CD4-positive, CD25-positive, alpha-beta regulatory T cell (primary cell): ENCODE results near the gene PPP2R5E. TPM values are rescaled to one million over a fixed set of nuclear protein-coding genes. Genes with fewer than 3 reads are reported as not detected.

ENCODE experiments used
- ATAC-seq, 2 donors: fragments of 150-1000 bp; cut with Tn5 transposase; one replicate each; pipeline ENCODE4 v1.10.0; 2021; ENCODE audit warnings: low read depth in 2 of 2, moderate number of reproducible peaks in 2 of 2, moderate library complexity in 1 of 2
- DNase-seq, 3 donors: peaks; one replicate each; pipeline versions ENCODE4 v3.0.0 to v3.0.0-alpha.2; 2012 to 2022; ENCODE audit warnings: mixed read lengths in 1 of 3
- H3K27ac ChIP-seq: one replicate; pipeline ENCODE4 v1.7.0; 2013; ENCODE audit warnings: mild to moderate bottlenecking, low read length; ENCODE audit not compliant: insufficient read depth, poor library complexity, severe bottlenecking
- H3K27me3 ChIP-seq: one replicate; pipeline ENCODE4 v1.7.0; 2013; ENCODE audit warnings: low read length; ENCODE audit not compliant: control insufficient read depth, insufficient read depth
- H3K36me3 ChIP-seq: one replicate; pipeline ENCODE4 v1.7.0; 2013; ENCODE audit warnings: mild to moderate bottlenecking, low read length, moderate library complexity; ENCODE audit not compliant: control insufficient read depth, insufficient read depth
- H3K4me1 ChIP-seq: 2 replicates; pipeline ENCODE4 v1.7.0; 2013; ENCODE audit warnings: mild to moderate bottlenecking, low read length; ENCODE audit not compliant: insufficient read depth, control insufficient read depth, poor library complexity, severe bottlenecking
- H3K4me3 ChIP-seq: one replicate; pipeline ENCODE4 v1.7.0; 2013; ENCODE audit warnings: low read depth, mild to moderate bottlenecking, low read length, moderate library complexity
- H3K9me3 ChIP-seq, 2 experiments: 1 replicate in 1 of 2; 2 replicates in 1 of 2; pipeline ENCODE4 v1.7.0; 2013; ENCODE audit warnings: low read length in 2 of 2, mild to moderate bottlenecking in 1 of 2, moderate library complexity in 1 of 2; ENCODE audit not compliant: control insufficient read depth in 2 of 2
- H3K27ac Mint-ChIP-seq, 3 donors: one replicate each; pipeline ENCODE4 v1.8.0; 2020 to 2022; ENCODE audit warnings: mild to moderate bottlenecking in 3 of 3, mixed read lengths in 3 of 3, moderate library complexity in 2 of 3
- H3K27me3 Mint-ChIP-seq: one replicate; pipeline ENCODE4 v1.8.0; 2022; ENCODE audit warnings: mild to moderate bottlenecking, mixed read lengths
- H3K36me3 Mint-ChIP-seq: one replicate; pipeline ENCODE4 v1.8.0; 2020; ENCODE audit warnings: mixed read lengths
- H3K4me1 Mint-ChIP-seq, 4 donors: one replicate each; pipeline ENCODE4 v1.8.0; 2020 to 2022; ENCODE audit warnings: mixed read lengths in 4 of 4, mild to moderate bottlenecking in 1 of 4
- H3K4me3 Mint-ChIP-seq, 4 donors: one replicate each; pipeline ENCODE4 v1.8.0; 2020 to 2022; ENCODE audit warnings: mild to moderate bottlenecking in 4 of 4, mixed read lengths in 4 of 4, moderate library complexity in 3 of 4
- H3K9me3 Mint-ChIP-seq, 7 donors: one replicate each; pipeline ENCODE4 v1.8.0; 2020 to 2022; ENCODE audit warnings: mixed read lengths in 7 of 7, mild to moderate bottlenecking in 3 of 7, moderate library complexity in 2 of 7
- polyA plus RNA-seq, 4 donors: library from polyadenylated mRNA; unstranded; fragments of 300-500 nt; fragmentation: Illumina TruSeq; gene quantifications; one replicate each; pipeline ENCODE4 v1.2.3, GENCODE V29; 2021
- total RNA-seq: library from RNA; stranded (reverse); gene quantifications from one replicate; pipeline ENCODE4 v1.2.3, GENCODE V29; 2022

Gene PPP2R5E
- total and polyA plus RNA-seq, 5 donors from 2014 or later, result 31.2 to 50.3 (median 35.2) TPM

- Histone ChIP-seq H3K27ac (no peak overlapping the region), H3K9me3 (no peaks in the 10 kb centered on the region), H3K36me3 (peaks cover 23% of the 10 kb centered on the region), H3K4me1 (no peaks in the 10 kb centered on the region), H3K4me3 (no peak overlapping the region), H3K27me3 (no peaks in the 10 kb centered on the region)
- Mint-ChIP-seq H3K4me1 (peaks cover 15 to 39% (median 34%) of the 10 kb centered on the region in 4 donors), H3K36me3 (peaks cover 30% of the 10 kb centered on the region), H3K9me3 (no peaks in the 10 kb centered on the region), H3K27ac (peak overlapping the region in 2 of 3 donors; percentile 57 to 67), H3K4me3 (no peak overlapping the region), H3K27me3 (no peaks in the 10 kb centered on the region)
- DNase-seq, result no peak
- no peak for ATAC-seq
Observed at GRCh38 chr14:63454863-63455622, 88.1 kb downstream of the PPP2R5E start.

GRCh38 chr14:63454436-63454835, 88.7 kb downstream of the PPP2R5E start:
- Mint-ChIP-seq H3K9me3 (no peaks in the 10 kb centered on the region), H3K36me3 (peaks cover 31% of the 10 kb centered on the region), H3K27me3 (no peaks in the 10 kb centered on the region), H3K27ac (peak overlapping the region in 1 of 3 donors; percentile 67), H3K4me1 (peaks cover 15 to 35% (median 30%) of the 10 kb centered on the region in 4 donors), H3K4me3 (no peak overlapping the region)
- Histone ChIP-seq H3K4me1 (no peaks in the 10 kb centered on the region), H3K27ac (no peak overlapping the region), H3K36me3 (peaks cover 23% of the 10 kb centered on the region), H3K9me3 (no peaks in the 10 kb centered on the region), H3K4me3 (no peak overlapping the region), H3K27me3 (no peaks in the 10 kb centered on the region)
- DNase-seq (no peak), ATAC-seq (no peak)

DNA sequence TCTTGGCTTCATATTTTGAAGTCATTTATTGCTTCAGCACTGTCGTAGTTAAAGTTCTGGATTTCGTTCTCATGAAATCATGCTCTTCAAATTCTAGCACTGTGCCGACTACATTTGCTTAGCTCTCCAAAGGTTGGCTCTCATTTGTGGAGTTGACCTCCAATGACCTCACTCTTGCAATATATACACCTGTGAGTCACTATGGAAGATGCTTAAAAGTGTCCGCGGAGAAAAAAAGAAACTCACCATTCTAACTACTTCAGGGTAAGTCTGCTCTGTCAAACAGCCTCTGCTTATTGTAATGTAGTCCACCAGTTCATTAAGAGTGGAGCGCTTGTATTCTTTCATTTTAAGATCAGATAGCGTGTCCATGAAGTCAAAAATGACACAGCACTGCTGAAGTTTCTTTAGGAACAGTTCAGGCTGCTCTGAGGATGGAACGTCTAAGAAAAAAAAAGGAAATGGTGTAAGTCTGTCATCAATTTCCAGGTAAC, 89.7 kb downstream of the PPP2R5E start:
- DNase-seq, result no peak
- H3K27ac ChIP-seq, result no peak overlapping the region
- H3K9me3 ChIP-seq, result no peaks in the 10 kb centered on the region
- H3K4me3 ChIP-seq, result no peak overlapping the region
- no peaks in the 10 kb centered on the region for H3K4me1 ChIP-seq
- H3K36me3 ChIP-seq, result peaks cover 23% of the 10 kb centered on the region
- Mint-ChIP-seq H3K27ac (no peak overlapping the region), H3K9me3 (no peaks in the 10 kb centered on the region), H3K36me3 (peaks cover 36% of the 10 kb centered on the region), H3K4me3 (no peak overlapping the region), H3K4me1 (peaks cover 15 to 38% (median 27%) of the 10 kb centered on the region in 4 donors), H3K27me3 (no peaks in the 10 kb centered on the region)
- ATAC-seq, result no peak
- H3K27me3 ChIP-seq, result no peaks in the 10 kb centered on the region

GRCh38 chr14:63452796-63453195, 90.4 kb downstream of the PPP2R5E start:
- no peak overlapping the region for H3K27ac ChIP-seq
- H3K4me1 ChIP-seq, result no peaks in the 10 kb centered on the region
- Mint-ChIP-seq H3K4me3 (no peak overlapping the region), H3K9me3 (no peaks in the 10 kb centered on the region), H3K27ac (peak overlapping the region in 1 of 3 donors; percentile 47), H3K4me1 (peaks cover 12 to 36% (median 22%) of the 10 kb centered on the region in 4 donors), H3K36me3 (peaks cover 36% of the 10 kb centered on the region), H3K27me3 (no peaks in the 10 kb centered on the region)
- H3K36me3 ChIP-seq, result peaks cover 23% of the 10 kb centered on the region
- no peak for ATAC-seq
- H3K4me3 ChIP-seq, result no peak overlapping the region
- H3K9me3 ChIP-seq, result no peaks in the 10 kb centered on the region
- H3K27me3 ChIP-seq, result no peaks in the 10 kb centered on the region
- no peak for DNase-seq

DNA sequence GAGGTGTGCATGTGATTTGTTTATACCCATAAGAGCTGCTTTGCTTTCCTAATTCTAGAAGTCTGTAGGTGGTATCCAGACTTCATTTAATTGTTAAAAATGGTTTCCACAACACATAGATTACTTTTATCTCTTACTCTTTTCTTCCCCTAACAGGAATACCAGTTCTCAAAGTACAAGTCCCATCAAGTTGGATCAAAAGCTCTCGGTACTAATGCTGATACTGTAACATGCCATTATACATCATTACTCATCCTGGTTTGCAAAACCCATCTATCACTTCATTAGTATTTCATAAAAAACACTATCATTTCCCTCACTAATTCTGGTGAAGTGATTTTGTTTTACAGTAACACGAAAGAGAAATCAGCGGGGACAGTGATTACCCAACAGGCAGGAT, 94.3 kb downstream of the PPP2R5E start:
- H3K36me3 Mint-ChIP-seq, result peaks cover 51% of the 10 kb centered on the region
- no peaks in the 10 kb centered on the region for H3K27me3 Mint-ChIP-seq
- H3K9me3 Mint-ChIP-seq, result peaks cover 0 to under 1% (median 0%) of the 10 kb centered on the region in 7 donors
- H3K4me1 Mint-ChIP-seq, result peaks cover 17 to 33% (median 26%) of the 10 kb centered on the region in 4 donors
- Histone ChIP-seq H3K4me3 (no peak overlapping the region), H3K9me3 (no peaks in the 10 kb centered on the region), H3K4me1 (no peaks in the 10 kb centered on the region), H3K36me3 (peaks cover 23% of the 10 kb centered on the region), H3K27me3 (no peaks in the 10 kb centered on the region), H3K27ac (no peak overlapping the region)
- DNase-seq (no peak), ATAC-seq (no peak)
- H3K27ac Mint-ChIP-seq, result no peak overlapping the region
- no peak overlapping the region for H3K4me3 Mint-ChIP-seq

GRCh38 chr14:63444588-63444987, 98.6 kb downstream of the PPP2R5E start:
- no peak overlapping the region for H3K4me3 Mint-ChIP-seq
- ATAC-seq (no peak), DNase-seq (no peak)
- Histone ChIP-seq H3K27me3 (no peaks in the 10 kb centered on the region), H3K4me1 (peaks cover 2% of the 10 kb centered on the region), H3K4me3 (no peak overlapping the region), H3K9me3 (no peaks in the 10 kb centered on the region), H3K27ac (no peak overlapping the region), H3K36me3 (no peaks in the 10 kb centered on the region)
- H3K36me3 Mint-ChIP-seq, result peaks cover 31% of the 10 kb centered on the region
- H3K9me3 Mint-ChIP-seq, result peaks cover 0 to 2% (median 0%) of the 10 kb centered on the region in 7 donors
- H3K27me3 Mint-ChIP-seq, result no peaks in the 10 kb centered on the region
- peaks cover 21 to 35% (median 31%) of the 10 kb centered on the region in 4 donors for H3K4me1 Mint-ChIP-seq
- no peak overlapping the region for H3K27ac Mint-ChIP-seq

DNA sequence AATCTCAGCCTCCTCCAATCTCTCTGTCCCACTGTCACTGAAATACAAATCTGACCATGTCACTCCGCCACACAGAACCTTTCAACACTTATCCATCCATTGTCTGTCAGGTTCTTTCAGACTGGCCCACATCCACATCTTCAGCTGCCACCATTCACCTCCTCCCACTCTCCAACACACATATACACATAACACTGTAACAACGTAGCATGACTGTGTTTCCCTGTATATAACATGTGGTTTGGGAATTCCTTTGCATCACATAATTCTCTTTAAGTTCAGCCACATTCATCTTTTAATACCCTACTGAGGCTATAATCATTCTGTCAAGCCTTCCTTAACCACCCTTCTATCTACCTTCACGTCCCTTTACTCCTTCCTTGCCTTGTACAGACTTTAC, 99.2 kb downstream of the PPP2R5E start:
- Mint-ChIP-seq H3K4me3 (no peak overlapping the region), H3K27ac (peak overlapping the region in 2 of 3 donors; percentile 15 to 16), H3K9me3 (peaks cover 0 to 2% (median 0%) of the 10 kb centered on the region in 7 donors), H3K36me3 (peaks cover 30% of the 10 kb centered on the region), H3K4me1 (peaks cover 21 to 38% (median 32%) of the 10 kb centered on the region in 4 donors), H3K27me3 (no peaks in the 10 kb centered on the region)
- H3K36me3 ChIP-seq, result no peaks in the 10 kb centered on the region
- DNase-seq (no peak), ATAC-seq (no peak)
- H3K27ac ChIP-seq, result no peak overlapping the region
- H3K4me3 ChIP-seq, result no peak overlapping the region
- no peaks in the 10 kb centered on the region for H3K27me3 ChIP-seq
- peaks cover 8% of the 10 kb centered on the region for H3K4me1 ChIP-seq
- H3K9me3 ChIP-seq, result no peaks in the 10 kb centered on the region

DNA sequence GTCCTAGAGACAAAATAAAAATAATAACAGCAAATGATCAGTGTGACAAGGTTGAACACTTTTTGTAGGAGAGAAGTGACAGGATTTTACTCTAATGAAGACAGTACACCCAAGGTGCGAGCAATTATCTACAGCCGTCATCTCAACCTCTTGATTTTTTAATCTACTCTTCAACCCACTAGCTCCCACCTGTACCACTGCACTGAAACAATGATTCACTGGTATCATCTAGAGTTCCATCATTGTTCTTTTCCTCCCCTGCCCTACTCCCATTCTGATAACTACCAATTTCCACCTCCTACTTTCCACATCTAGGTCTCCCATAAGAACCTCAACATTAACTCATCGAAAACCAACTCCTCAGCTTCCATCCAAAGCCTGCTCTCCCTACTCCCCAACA, 99.8 kb downstream of the PPP2R5E start:
- H3K9me3 ChIP-seq, result no peaks in the 10 kb centered on the region
- H3K36me3 Mint-ChIP-seq, result peaks cover 27% of the 10 kb centered on the region
- H3K27me3 ChIP-seq, result no peaks in the 10 kb centered on the region
- peaks cover 22 to 41% (median 38%) of the 10 kb centered on the region in 4 donors for H3K4me1 Mint-ChIP-seq
- no peak for ATAC-seq
- no peak overlapping the region for H3K27ac ChIP-seq
- H3K4me1 ChIP-seq, result peaks cover 14% of the 10 kb centered on the region
- H3K36me3 ChIP-seq, result no peaks in the 10 kb centered on the region
- H3K27me3 Mint-ChIP-seq, result no peaks in the 10 kb centered on the region
- no peak for DNase-seq
- H3K27ac Mint-ChIP-seq, result peak overlapping the region; percentile 15 to 21 (median 21)
- H3K4me3 ChIP-seq, result no peak overlapping the region
- no peak overlapping the region for H3K4me3 Mint-ChIP-seq
- H3K9me3 Mint-ChIP-seq, result peaks cover 0 to 2% (median 0%) of the 10 kb centered on the region in 7 donors
